SJSA1 (cell line): ENCODE measurements around the gene THY1. TPM values are rescaled to one million over a fixed set of nuclear protein-coding genes. Genes with fewer than 3 reads are reported as not detected.

ENCODE experiments used
- DNase-seq, 2 experiments: peaks; one replicate each; pipeline ENCODE4 v3.0.0-alpha.2; 2015 to 2020; ENCODE audit warnings: low spot score in 2 of 2, low read depth in 1 of 2
- H3K27ac ChIP-seq: fragments of 250-450 bp; sonication (Bioruptor Pico); 2 replicates; pipeline ENCODE4 v1.5.1; 2020; ENCODE audit warnings: mild to moderate bottlenecking, moderate library complexity
- H3K27me3 ChIP-seq: fragments of 250-450 bp; sonication (Bioruptor Pico); replicated peaks from 2 replicates; pipeline ENCODE4 v1.5.1; 2020; ENCODE audit warnings: mild to moderate bottlenecking, moderate library complexity
- H3K36me3 ChIP-seq: fragments of 250-450 bp; sonication (Bioruptor Pico); 2 replicates; pipeline ENCODE4 v1.5.1; 2020; ENCODE audit warnings: mild to moderate bottlenecking
- H3K4me1 ChIP-seq: fragments of 250-450 bp; sonication (Bioruptor Pico); replicated peaks from 2 replicates; pipeline ENCODE4 v1.6.1; 2021; ENCODE audit warnings: mild to moderate bottlenecking
- H3K4me3 ChIP-seq: fragments of 250-450 bp; sonication (Bioruptor Pico); 2 replicates; pipeline ENCODE4 v1.5.1; 2020; ENCODE audit warnings: mild to moderate bottlenecking
- H3K9me3 ChIP-seq: fragments of 250-450 bp; sonication (Bioruptor Pico); replicated peaks from 2 replicates; pipeline ENCODE4 v1.5.1; 2020; ENCODE audit warnings: mild to moderate bottlenecking
- total RNA-seq: library from RNA; depleted of rRNA; stranded (reverse); fragments of >200 nt; shearing (Covaris generic); gene quantifications from 2 replicates; pipeline ENCODE4 v1.2.3, GENCODE V29; 2014

The THY1 gene
- total RNA-seq, 1 experiment from 2014 or later, result 51.6 TPM

- no peaks in the 10 kb centered on the region for H3K36me3 ChIP-seq
- peaks cover 16% of the 10 kb centered on the region for H3K4me1 ChIP-seq
- H3K27me3 ChIP-seq, result no peaks in the 10 kb centered on the region
- H3K4me3 ChIP-seq, result no peak overlapping the region
- H3K9me3 ChIP-seq, result no peaks in the 10 kb centered on the region
- peak overlapping the region; percentile 85 for H3K27ac ChIP-seq
- peak in 1 of 2 experiments; percentile 42 for DNase-seq
These were observed 10.4 kb upstream of the THY1 start for GRCh38 chr11:119433358-119433725.

GRCh38 chr11:119432484-119433357, 9.7 kb upstream of the THY1 start:
- Histone ChIP-seq H3K9me3 (no peaks in the 10 kb centered on the region), H3K27ac (peak overlapping the region; percentile 85), H3K36me3 (no peaks in the 10 kb centered on the region), H3K4me1 (peaks cover 16% of the 10 kb centered on the region), H3K4me3 (no peak overlapping the region; the same call in 1 of the 2 replicates), H3K27me3 (no peaks in the 10 kb centered on the region)
- peak; percentile 56 to 77 for DNase-seq

GRCh38 chr11:119431523-119431922, 8.6 kb upstream of the THY1 start:
- no peaks in the 10 kb centered on the region for H3K9me3 ChIP-seq
- H3K27me3 ChIP-seq, result no peaks in the 10 kb centered on the region
- DNase-seq, result no peak
- no peak overlapping the region for H3K4me3 ChIP-seq
- H3K27ac ChIP-seq, result no peak overlapping the region
- H3K4me1 ChIP-seq, result peaks cover 16% of the 10 kb centered on the region
- no peaks in the 10 kb centered on the region for H3K36me3 ChIP-seq

GRCh38 chr11:119427279-119427678, 4.3 kb upstream of the THY1 start:
- no peak overlapping the region for H3K27ac ChIP-seq
- no peak overlapping the region for H3K4me3 ChIP-seq
- no peaks in the 10 kb centered on the region for H3K27me3 ChIP-seq
- DNase-seq, result no peak
- H3K4me1 ChIP-seq, result peaks cover 5% of the 10 kb centered on the region
- no peaks in the 10 kb centered on the region for H3K9me3 ChIP-seq
- no peaks in the 10 kb centered on the region for H3K36me3 ChIP-seq

DNA sequence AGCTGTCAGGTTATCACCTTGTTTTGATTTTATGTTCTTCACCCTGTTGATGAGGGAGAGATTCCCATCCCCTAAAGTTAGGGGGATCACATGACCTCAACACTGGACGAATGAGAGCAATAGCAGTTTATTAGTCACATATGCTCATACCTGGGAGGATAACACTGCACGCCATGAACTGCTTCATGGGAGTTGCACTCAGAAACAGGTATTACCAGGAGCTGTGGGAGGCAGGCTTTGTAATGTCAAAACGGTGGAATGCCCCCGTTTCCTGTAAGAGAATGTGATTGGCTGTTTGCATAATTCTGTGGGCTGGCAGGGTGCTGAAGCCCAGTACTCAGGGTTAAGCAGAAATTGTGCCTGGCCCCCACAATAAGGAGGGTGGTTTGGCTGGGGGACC, 3.2 kb upstream of the THY1 start:
- Histone ChIP-seq H3K9me3 (no peaks in the 10 kb centered on the region), H3K27me3 (no peaks in the 10 kb centered on the region), H3K4me1 (peaks cover 11% of the 10 kb centered on the region), H3K27ac (no peak overlapping the region), H3K36me3 (no peaks in the 10 kb centered on the region), H3K4me3 (no peak overlapping the region)
- no peak for DNase-seq

GRCh38 chr11:119424775-119425174, 1.8 kb upstream of the THY1 start:
- DNase-seq, result no peak
- H3K9me3 ChIP-seq, result no peaks in the 10 kb centered on the region
- no peak overlapping the region for H3K4me3 ChIP-seq
- H3K36me3 ChIP-seq, result no peaks in the 10 kb centered on the region
- no peak overlapping the region for H3K27ac ChIP-seq
- H3K27me3 ChIP-seq, result no peaks in the 10 kb centered on the region
- peaks cover 11% of the 10 kb centered on the region for H3K4me1 ChIP-seq

GRCh38 chr11:119424276-119424675, 1.3 kb upstream of the THY1 start:
- no peak for DNase-seq
- Histone ChIP-seq H3K27ac (no peak overlapping the region), H3K4me3 (no peak overlapping the region), H3K9me3 (no peaks in the 10 kb centered on the region), H3K27me3 (no peaks in the 10 kb centered on the region), H3K4me1 (peaks cover 11% of the 10 kb centered on the region), H3K36me3 (no peaks in the 10 kb centered on the region)

GRCh38 chr11:119423509-119424254, 710 bp upstream of the THY1 start:
- H3K27ac ChIP-seq, result no peak overlapping the region
- no peaks in the 10 kb centered on the region for H3K27me3 ChIP-seq
- no peak overlapping the region for H3K4me3 ChIP-seq
- no peaks in the 10 kb centered on the region for H3K9me3 ChIP-seq
- H3K36me3 ChIP-seq, result no peaks in the 10 kb centered on the region
- DNase-seq, result no peak
- peaks cover 11% of the 10 kb centered on the region for H3K4me1 ChIP-seq

DNA sequence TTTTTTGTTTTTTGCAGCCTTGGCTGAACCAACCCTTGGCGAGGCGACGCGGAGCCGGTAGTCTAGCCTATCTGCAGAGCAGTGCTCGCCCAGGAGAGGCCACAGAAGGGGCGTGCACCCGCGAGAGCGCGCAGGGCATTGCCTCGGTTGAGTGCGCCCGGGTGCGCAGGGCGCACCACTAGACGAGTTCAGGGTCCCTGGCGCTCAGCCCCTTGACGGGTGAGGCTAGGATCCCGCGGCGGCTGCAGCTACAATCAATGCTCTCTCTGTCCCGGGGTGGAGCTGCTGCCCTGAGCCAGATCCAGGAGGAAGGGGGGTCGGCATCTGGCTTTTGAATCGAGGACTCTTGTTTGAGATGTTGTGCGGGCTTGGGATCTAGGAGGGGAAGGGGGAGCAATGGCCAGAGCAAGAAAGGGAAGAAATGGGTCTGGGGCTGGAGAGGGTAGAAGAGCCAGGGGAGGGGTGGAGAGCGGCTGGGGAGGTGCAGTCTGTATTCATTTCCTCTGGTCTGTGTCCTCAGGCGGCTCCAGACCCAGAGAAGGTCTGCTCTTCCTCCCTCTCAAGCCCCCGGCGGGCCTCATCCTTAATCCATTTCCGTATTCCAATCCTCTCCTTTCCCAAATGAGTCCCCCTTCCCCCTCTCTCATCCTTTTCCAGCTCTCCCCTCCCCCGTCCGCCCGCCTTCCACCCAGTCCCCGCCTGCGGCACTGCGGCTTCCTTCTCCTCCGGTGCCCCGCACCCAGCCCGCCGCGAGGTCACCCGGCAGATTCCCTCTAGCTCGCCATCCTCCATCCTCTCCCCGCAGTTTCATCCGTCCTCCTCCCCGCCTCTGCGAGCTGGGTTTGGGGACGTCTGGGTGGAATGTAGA, 797 bp downstream of the THY1 start:
- peak overlapping the region; percentile 39 for H3K4me3 ChIP-seq
- H3K27ac ChIP-seq, result no peak overlapping the region
- H3K36me3 ChIP-seq, result no peaks in the 10 kb centered on the region
- H3K9me3 ChIP-seq, result no peaks in the 10 kb centered on the region
- H3K27me3 ChIP-seq, result no peaks in the 10 kb centered on the region
- DNase-seq, result peak in 1 of 2 experiments; percentile 12
- H3K4me1 ChIP-seq, result peaks cover 26% of the 10 kb centered on the region

- H3K27ac ChIP-seq, result no peak overlapping the region
- H3K9me3 ChIP-seq, result no peaks in the 10 kb centered on the region
- H3K4me3 ChIP-seq, result peak overlapping the region; percentile 39
- H3K4me1 ChIP-seq, result peaks cover 30% of the 10 kb centered on the region
- no peak for DNase-seq
- no peaks in the 10 kb centered on the region for H3K36me3 ChIP-seq
- H3K27me3 ChIP-seq, result no peaks in the 10 kb centered on the region
These were observed 1.6 kb downstream of the THY1 start for GRCh38 chr11:119421351-119421750.

GRCh38 chr11:119420631-119421030, 2.3 kb downstream of the THY1 start:
- Histone ChIP-seq H3K9me3 (no peaks in the 10 kb centered on the region), H3K4me3 (no peak overlapping the region), H3K4me1 (peaks cover 30% of the 10 kb centered on the region), H3K27me3 (no peaks in the 10 kb centered on the region), H3K27ac (no peak overlapping the region), H3K36me3 (no peaks in the 10 kb centered on the region)
- no peak for DNase-seq

GRCh38 chr11:119419834-119420492, 3.0 kb downstream of the THY1 start:
- Histone ChIP-seq H3K27ac (no peak overlapping the region), H3K4me3 (no peak overlapping the region), H3K27me3 (no peaks in the 10 kb centered on the region), H3K9me3 (no peaks in the 10 kb centered on the region), H3K4me1 (peaks cover 30% of the 10 kb centered on the region), H3K36me3 (no peaks in the 10 kb centered on the region)
- DNase-seq, result no peak

DNA sequence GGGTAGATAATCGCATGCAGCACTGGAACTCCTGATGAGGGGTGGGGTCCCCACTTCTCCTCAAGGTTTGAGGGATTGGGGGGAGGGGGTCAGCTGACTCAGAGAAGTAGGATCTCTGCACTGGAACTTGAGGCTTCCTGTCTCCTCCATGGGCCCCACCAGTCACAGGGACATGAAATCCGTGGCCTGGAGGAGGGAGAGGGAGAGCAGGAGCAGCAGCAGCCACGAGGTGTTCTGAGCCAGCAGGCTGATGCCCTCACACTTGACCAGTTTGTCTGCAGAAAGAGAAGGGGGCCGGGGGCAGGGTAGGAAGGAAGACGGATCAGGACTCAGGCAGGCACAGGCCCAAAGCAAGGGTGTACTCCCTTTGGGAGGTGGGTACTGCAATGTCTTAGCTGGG, 3.7 kb downstream of the THY1 start:
- Histone ChIP-seq H3K4me3 (no peak overlapping the region), H3K9me3 (no peaks in the 10 kb centered on the region), H3K27me3 (no peaks in the 10 kb centered on the region), H3K27ac (no peak overlapping the region), H3K4me1 (peaks cover 30% of the 10 kb centered on the region), H3K36me3 (no peaks in the 10 kb centered on the region)
- DNase-seq, result no peak
